BLaER1 (cell line): ENCODE measurements around the gene PNMA6A.
"Not testable (repeated sequence)": the region's sequence is repeated elsewhere in the genome, so short reads cannot be mapped to it uniquely, and the experiment has no call there.

Experiments
- H3K27ac ChIP-seq: shearing (Covaris generic); formaldehyde crosslinking; 2 replicates; pipeline ENCODE4 v1.8.1; 2022
- H3K27me3 ChIP-seq: shearing (Covaris generic); formaldehyde crosslinking; 2 replicates; pipeline ENCODE4 v1.8.1; 2022
- H3K36me3 ChIP-seq: shearing (Covaris generic); formaldehyde crosslinking; 2 replicates; pipeline ENCODE4 v1.8.1; 2022
- H3K4me1 ChIP-seq: shearing (Covaris generic); formaldehyde crosslinking; 2 replicates; pipeline ENCODE4 v1.8.1; 2022
- H3K4me2 ChIP-seq: shearing (Covaris generic); formaldehyde crosslinking; 2 replicates; pipeline ENCODE4 v1.8.1; 2022
- H3K4me3 ChIP-seq: shearing (Covaris generic); formaldehyde crosslinking; 2 replicates; pipeline ENCODE4 v1.8.1; 2022
- H3K9ac ChIP-seq: shearing (Covaris generic); formaldehyde crosslinking; 2 replicates; pipeline ENCODE4 v1.8.1; 2022
- H3K9me3 ChIP-seq: shearing (Covaris generic); formaldehyde crosslinking; 2 replicates; pipeline ENCODE4 v1.8.1; 2022
- H4K20me1 ChIP-seq: shearing (Covaris generic); formaldehyde crosslinking; 2 replicates; pipeline ENCODE4 v1.8.1; 2022
- Cebpa-rat ChIP-seq: shearing (Covaris generic); IDR thresholded peaks from 2 replicates; pipeline ENCODE4 v1.8.1; 2022

PNMA6A gene

DNA sequence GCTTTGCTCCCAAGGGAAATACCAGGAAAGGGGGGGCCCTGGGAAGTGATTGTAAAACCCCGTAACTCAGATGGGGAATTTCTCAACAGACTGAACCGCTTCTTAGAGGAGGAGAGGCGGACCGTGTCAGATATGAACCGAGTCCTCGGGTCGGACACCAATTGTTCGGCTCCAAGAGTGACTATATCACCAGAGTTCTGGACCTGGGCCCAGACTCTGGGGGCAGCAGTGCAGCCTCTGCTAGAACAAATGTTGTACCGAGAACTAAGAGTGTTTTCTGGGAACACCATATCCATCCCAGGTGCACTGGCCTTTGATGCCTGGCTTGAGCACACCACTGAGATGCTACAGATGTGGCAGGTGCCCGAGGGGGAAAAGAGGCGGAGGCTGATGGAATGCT lies 15.0 kb upstream of the PNMA6A start:
- peaks cover 15% of the 10 kb centered on the region for H3K9me3 ChIP-seq
- no peak for TF ChIP-seq Cebpa-rat
- H3K4me3 ChIP-seq, result no peak overlapping the region
- H3K9ac ChIP-seq, result no peak overlapping the region
- H4K20me1 ChIP-seq, result no peaks in the 10 kb centered on the region
- H3K4me2 ChIP-seq, result no peak overlapping the region
- peaks cover 6% of the 10 kb centered on the region; the same call in 1 of the 2 replicates for H3K4me1 ChIP-seq
- H3K27ac ChIP-seq, result no peak overlapping the region
- H3K36me3 ChIP-seq, result no peaks in the 10 kb centered on the region
- peaks cover 63% of the 10 kb centered on the region for H3K27me3 ChIP-seq

DNA sequence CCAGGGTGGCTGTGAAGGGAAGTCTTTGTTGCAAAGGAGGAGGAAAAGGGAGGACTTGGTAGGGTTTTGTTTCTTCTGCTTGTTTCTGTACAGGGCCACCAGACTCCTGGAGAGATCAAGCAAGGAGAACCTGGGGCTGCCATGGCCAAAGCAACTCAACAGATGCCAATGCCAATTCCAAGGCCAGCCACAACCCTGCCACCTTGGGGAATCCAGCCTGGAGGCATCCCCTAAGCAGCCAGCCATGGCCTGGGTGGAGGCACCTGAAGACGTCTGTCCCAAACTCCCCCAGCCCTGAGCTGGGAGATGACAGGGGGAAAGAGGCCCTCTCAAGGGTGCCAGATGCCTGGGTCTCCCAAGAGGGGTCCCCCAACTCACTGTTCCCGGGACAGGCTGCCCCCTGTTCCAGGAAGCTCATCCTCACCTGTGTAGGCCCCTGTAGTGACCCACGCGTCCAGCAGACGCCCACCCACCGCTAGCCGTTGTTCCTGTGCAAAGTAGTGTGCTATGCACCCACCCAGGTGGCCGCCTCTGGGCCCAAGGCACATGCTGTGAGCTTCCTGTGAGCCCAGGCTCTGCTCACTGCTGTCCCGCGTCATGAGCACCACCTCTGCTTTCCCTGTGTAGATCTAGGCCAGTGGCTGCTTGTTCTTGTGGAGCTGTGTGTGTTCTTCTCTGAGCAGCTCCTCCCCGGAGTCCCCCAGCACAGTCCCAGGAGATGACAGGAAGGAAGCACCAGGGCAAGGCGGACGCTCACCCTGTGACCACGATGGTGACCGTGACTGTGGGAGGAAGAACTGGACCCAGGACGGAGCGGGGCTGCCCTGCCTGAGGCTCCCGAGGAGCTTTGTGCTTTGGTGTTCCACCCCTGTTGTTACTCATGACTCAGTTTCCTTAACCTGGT lies 12.8 kb upstream of the PNMA6A start:
- Histone ChIP-seq H3K36me3 (no peaks in the 10 kb centered on the region), H3K4me2 (0 out of 2 replicates have a peak overlapping the region, but pooled peaks have one; percentile 0), H3K27ac (no peak overlapping the region), H3K9me3 (peaks cover 15% of the 10 kb centered on the region), H3K27me3 (peaks cover 68% of the 10 kb centered on the region), H3K4me1 (peaks cover 6% of the 10 kb centered on the region; the same call in 1 of the 2 replicates), H3K9ac (no peak overlapping the region), H3K4me3 (no peak overlapping the region), H4K20me1 (no peaks in the 10 kb centered on the region)
- no peak for TF ChIP-seq Cebpa-rat

DNA sequence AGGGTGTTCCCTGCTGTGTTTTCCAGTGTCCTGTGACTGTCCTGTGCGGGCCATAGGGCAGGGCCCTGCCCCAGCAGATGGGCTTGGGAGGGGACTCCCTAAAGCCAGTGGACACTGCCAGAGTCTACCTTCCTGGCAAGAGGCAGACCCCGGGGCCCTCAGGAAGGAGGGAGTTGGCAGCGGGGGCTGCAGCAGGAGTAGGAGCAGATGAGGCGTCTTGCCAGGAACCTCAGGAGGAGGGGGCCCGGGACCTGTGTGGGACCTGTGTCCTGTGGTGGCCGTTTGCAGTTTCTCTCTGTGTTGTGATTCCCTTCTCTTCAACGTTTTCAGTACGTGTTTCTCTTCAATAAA lies 12.2 kb upstream of the PNMA6A start:
- TF ChIP-seq Cebpa-rat, result no peak
- H3K27me3 ChIP-seq, result peaks cover 64% of the 10 kb centered on the region
- no peak overlapping the region for H3K27ac ChIP-seq
- H3K4me1 ChIP-seq, result peaks cover 6% of the 10 kb centered on the region; the same call in 1 of the 2 replicates
- no peak overlapping the region for H3K4me2 ChIP-seq
- H4K20me1 ChIP-seq, result no peaks in the 10 kb centered on the region
- no peaks in the 10 kb centered on the region for H3K36me3 ChIP-seq
- peaks cover 15% of the 10 kb centered on the region for H3K9me3 ChIP-seq
- no peak overlapping the region for H3K9ac ChIP-seq
- no peak overlapping the region for H3K4me3 ChIP-seq

DNA sequence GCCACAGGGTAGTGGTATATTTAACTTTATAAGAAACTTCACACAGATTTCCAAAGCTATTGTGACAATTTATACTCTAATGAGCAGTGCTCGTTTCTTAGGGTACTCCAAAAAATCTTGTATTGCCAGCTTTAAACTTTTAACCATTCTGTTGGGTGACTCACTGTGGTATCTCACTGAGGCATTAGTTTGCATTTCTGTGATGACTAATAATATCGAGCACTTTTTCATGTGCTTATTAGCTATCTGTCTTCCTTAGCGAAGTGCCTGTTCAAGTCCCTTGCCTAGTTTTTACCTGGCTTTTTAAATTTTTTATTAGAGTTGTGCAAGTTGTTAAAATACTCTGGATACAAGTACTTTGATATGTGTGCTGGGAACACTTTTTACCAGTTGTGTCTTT lies 10.5 kb upstream of the PNMA6A start:
- Histone ChIP-seq H3K27me3 (peaks cover 57% of the 10 kb centered on the region), H3K9ac (no peak overlapping the region), H3K4me3 (no peak overlapping the region), H3K9me3 (peaks cover 6% of the 10 kb centered on the region), H3K4me1 (peaks cover 6% of the 10 kb centered on the region; the same call in 1 of the 2 replicates), H3K36me3 (no peaks in the 10 kb centered on the region), H4K20me1 (no peaks in the 10 kb centered on the region), H3K4me2 (no peak overlapping the region; the same call in 1 of the 2 replicates), H3K27ac (no peak overlapping the region)
- TF ChIP-seq Cebpa-rat, result no peak

DNA sequence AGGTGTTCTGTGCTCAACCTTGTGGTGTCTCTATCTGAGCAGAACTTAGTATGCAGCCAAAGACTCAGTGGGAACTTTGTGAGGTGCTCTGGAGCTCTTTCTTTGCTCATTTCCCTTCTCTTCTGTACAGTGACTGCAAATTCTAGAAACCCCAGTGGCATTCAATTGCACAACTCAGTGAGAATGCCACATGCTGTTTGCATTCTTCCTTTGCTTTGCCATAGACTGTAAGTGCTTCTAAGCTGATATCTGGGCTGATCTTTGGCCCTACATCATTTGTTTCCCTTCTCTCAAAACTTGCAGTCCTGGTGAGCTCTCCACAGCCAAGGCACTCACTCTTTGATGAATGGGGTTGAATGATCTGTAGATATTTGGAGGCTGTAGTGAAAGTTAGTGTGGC lies 8.9 kb upstream of the PNMA6A start:
- no peak overlapping the region for H3K27ac ChIP-seq
- no peak overlapping the region for H3K4me2 ChIP-seq
- H3K4me3 ChIP-seq, result no peak overlapping the region
- no peaks in the 10 kb centered on the region for H3K9me3 ChIP-seq
- H3K9ac ChIP-seq, result no peak overlapping the region
- H4K20me1 ChIP-seq, result no peaks in the 10 kb centered on the region
- peaks cover 43% of the 10 kb centered on the region for H3K27me3 ChIP-seq
- H3K36me3 ChIP-seq, result no peaks in the 10 kb centered on the region
- peaks cover 6% of the 10 kb centered on the region; the same call in 1 of the 2 replicates for H3K4me1 ChIP-seq
- no peak for TF ChIP-seq Cebpa-rat

DNA sequence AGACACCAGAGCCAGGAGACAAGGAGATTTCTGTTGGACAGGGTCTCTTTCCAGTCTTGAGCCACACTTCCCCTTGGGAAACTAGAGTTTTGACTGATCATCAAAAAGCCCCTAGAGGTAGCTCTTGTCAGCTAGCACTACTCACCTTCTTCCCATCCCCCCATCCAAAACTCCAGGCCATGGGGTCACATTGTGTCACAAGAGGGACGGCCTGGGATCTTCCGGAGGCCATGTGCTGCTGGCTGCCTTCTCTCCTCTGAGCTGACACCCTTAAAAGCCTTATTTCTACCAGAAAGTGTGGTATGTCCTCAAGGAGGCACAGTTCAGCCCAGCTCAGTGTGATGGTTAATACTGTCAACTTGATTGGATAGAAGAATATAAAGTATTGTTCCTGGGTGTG lies 8.2 kb upstream of the PNMA6A start:
- Histone ChIP-seq H3K4me1 (peaks cover 6% of the 10 kb centered on the region; the same call in 1 of the 2 replicates), H3K27me3 (peaks cover 37% of the 10 kb centered on the region), H3K4me2 (no peak overlapping the region), H3K9ac (no peak overlapping the region), H3K36me3 (no peaks in the 10 kb centered on the region), H3K9me3 (no peaks in the 10 kb centered on the region), H3K4me3 (no peak overlapping the region), H4K20me1 (no peaks in the 10 kb centered on the region), H3K27ac (no peak overlapping the region)
- TF ChIP-seq Cebpa-rat, result no peak

DNA sequence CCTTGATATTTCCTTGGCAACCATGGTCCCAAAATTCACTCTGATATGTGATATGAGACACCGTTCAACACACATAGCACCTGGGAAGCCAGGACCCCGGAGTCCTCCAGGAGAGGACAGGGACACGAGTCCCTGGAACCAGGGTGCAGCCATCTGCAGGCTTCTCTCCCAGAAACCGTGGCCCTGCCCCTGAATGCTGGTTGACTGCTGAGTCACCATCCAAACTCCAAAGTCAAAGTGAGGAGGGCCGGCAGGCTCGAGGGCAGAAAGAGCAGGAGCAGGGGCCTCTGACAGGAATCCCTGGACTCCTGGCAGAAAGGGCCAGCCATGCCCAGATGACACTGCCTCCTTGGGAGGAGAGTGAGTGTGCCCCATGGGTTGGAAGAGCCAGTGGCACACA lies 6.9 kb upstream of the PNMA6A start:
- Histone ChIP-seq H3K4me1 (peaks cover 6% of the 10 kb centered on the region; the same call in 1 of the 2 replicates), H3K27ac (no peak overlapping the region), H3K9me3 (no peaks in the 10 kb centered on the region), H3K36me3 (no peaks in the 10 kb centered on the region), H3K9ac (no peak overlapping the region), H3K4me3 (no peak overlapping the region), H4K20me1 (no peaks in the 10 kb centered on the region), H3K4me2 (no peak overlapping the region), H3K27me3 (peaks cover 33% of the 10 kb centered on the region)
- no peak for TF ChIP-seq Cebpa-rat

DNA sequence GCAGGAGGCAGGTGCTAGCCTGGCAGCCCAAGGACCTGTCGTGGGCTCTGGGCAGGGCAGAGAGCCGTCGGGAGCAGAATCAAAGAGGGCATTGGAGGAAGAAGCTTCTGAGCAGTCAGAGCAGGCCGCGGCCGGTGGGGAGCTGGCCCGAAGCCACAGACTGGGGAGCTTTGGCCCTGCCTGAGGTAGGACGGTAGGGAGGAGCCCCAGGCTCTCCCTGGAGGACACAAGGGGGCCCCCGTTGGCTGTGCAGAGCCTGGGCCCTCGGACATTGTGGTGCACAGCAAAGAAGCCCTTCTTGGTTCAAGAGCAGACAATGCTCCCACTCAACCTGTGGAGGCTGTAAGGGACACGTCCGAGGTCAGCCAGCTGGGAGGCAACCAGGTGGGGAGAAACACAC lies 5.9 kb upstream of the PNMA6A start:
- not testable (repeated sequence) for H3K9ac ChIP-seq, H3K9me3 ChIP-seq, H3K4me3 ChIP-seq, H3K27ac ChIP-seq, H3K4me1 ChIP-seq, H3K4me2 ChIP-seq, H4K20me1 ChIP-seq, H3K36me3 ChIP-seq
- peaks cover 29% of the 10 kb centered on the region for H3K27me3 ChIP-seq

DNA sequence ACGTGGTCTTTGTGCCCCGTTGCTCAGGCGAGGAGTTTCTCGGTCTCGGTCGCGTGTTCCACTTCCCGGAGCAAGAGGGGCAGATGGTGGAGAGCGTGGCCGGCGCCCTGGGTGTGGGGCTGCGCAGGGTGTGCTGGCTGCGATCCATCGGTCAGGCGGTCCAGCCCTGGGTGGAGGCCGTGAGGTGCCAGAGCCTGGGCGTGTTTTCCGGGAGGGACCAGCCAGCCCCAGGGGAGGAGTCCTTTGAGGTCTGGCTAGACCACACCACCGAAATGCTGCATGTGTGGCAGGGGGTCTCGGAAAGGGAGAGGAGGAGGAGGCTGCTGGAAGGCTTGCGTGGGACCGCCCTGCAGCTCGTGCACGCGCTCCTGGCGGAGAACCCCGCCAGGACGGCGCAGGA lies 1.1 kb downstream of the PNMA6A start:
- not testable (repeated sequence) for H3K9ac ChIP-seq, H3K4me1 ChIP-seq, H3K36me3 ChIP-seq, H3K27ac ChIP-seq, H3K4me2 ChIP-seq, H3K9me3 ChIP-seq, H3K4me3 ChIP-seq, H4K20me1 ChIP-seq, H3K27me3 ChIP-seq

DNA sequence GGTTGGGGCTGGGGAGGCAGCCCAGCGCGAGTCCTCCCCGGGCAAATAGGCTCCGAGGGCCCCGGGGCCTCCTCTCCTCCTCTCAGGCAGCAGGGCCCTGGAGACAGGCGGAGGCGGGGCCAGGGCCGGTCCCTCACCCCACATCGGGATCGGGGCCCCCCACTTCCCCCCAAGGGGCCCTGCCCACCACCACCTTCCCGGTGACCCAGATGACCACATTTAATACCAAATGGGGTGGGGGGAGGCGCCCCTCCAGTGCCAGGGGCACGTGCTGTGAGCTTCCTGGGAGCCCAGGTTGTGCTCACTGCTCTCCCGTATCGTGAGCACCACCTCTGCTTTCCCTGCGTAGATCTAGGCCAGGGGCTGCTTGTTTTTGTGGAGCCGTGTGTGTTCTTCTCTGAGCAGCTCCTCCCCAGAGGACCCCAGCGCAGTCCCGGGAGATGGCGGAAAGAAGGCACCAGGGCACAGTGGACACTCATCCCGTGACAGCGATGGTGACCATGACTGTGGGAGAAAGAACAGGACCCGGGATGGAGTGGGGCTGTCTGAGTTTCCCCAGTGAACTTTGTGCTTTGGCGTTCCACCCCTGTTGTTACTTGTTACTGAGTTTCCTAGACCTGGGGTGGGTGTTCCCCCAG lies 2.1 kb downstream of the PNMA6A start:
- no peaks in the 10 kb centered on the region for H3K36me3 ChIP-seq
- H3K27ac ChIP-seq, result no peak overlapping the region
- H3K4me2 ChIP-seq, result no peak overlapping the region
- H3K9me3 ChIP-seq, result 0 out of 2 replicates have a peak, but pooled peaks cover 4% of the 10 kb centered on the region
- H3K4me1 ChIP-seq, result no peaks in the 10 kb centered on the region
- H3K4me3 ChIP-seq, result no peak overlapping the region
- no peaks in the 10 kb centered on the region for H4K20me1 ChIP-seq
- H3K27me3 ChIP-seq, result no peaks in the 10 kb centered on the region
- no peak for TF ChIP-seq Cebpa-rat
- no peak overlapping the region for H3K9ac ChIP-seq
